HCT116 (cell line): ENCODE results near the gene PGAP3. TPM values are rescaled to one million over a fixed set of nuclear protein-coding genes. Genes with fewer than 3 reads are reported as not detected.

ENCODE experiments used
- ATAC-seq: fragments of 200-7000 bp; cut with Tn5 transposase; 2 replicates; pipeline ENCODE4 v1.9.1; 2020; ENCODE audit warnings: mild to moderate bottlenecking, moderate library complexity
- BruUV-seq: library from RNA; stranded (reverse); fragments of 400-500 nt; replicated peaks from 2 replicates; lab custom pipeline; 2021; lab: Mats Ljungman, UMichigan
- CTCF ChIA-PET: fragments of 300-600 bp; sonication (Branson Sonifier 250); formaldehyde crosslinking; loops from one replicate; lab custom pipeline; 2021; ENCODE audit warnings: antibody characterized with exemption; lab: Charles Lee
- POLR2A ChIA-PET: fragments of 300-600, 350-600 bp; sonication (Branson Sonifier 250); formaldehyde crosslinking; loops from one replicate; lab custom pipeline; 2021; ENCODE audit warnings: antibody characterized with exemption; lab: Charles Lee
- RAD21 ChIA-PET, 2 experiments: fragments of 300-600 bp; sonication (Branson Sonifier 250); formaldehyde crosslinking; loops; one replicate each; lab custom pipeline; 2023; ENCODE audit warnings: low total read pairs in 2 of 2; ENCODE audit not compliant: uncharacterized antibody in 2 of 2, unreplicated experiment in 2 of 2, low non-redundant PET in 1 of 2; lab: Charles Lee
- DNase-seq: peaks from one replicate; pipeline ENCODE4 v3.0.0-alpha.2; 2010; ENCODE audit warnings: low read depth, low spot score
- H2AFZ ChIP-seq: fragments of 200-600 bp; shearing (Covaris generic), sonication (generic); 2 replicates; pipeline ENCODE4 v1.6.1; 2017; ENCODE audit warnings: low read depth, mixed run types, mixed read lengths, antibody characterized with exemption, low read length; ENCODE audit not compliant: poor library complexity, severe bottlenecking
- H3K27ac ChIP-seq: 2 replicates; pipeline ENCODE4 v1.5.1; 2012; ENCODE audit warnings: low read depth, low read length
- H3K27me3 ChIP-seq: fragments of 200-600 bp; sonication (generic); 2 replicates; pipeline ENCODE4 v1.6.1; 2016; ENCODE audit warnings: mixed run types, low read length, mixed read lengths; ENCODE audit not compliant: insufficient read depth
- H3K36me3 ChIP-seq, 2 experiments: fragments of 200-500 bp in 1 of 2; fragments of 200-600 bp in 1 of 2; sonication (Bioruptor generic) in 1 of 2; sonication (generic) in 1 of 2; 2 replicates each; pipeline versions ENCODE4 v1.5.1 to v1.6.1; 2014 to 2016; ENCODE audit warnings: low read length in 2 of 2, inconsistent platforms in 1 of 2, mixed read lengths in 1 of 2, mixed run types in 1 of 2; ENCODE audit not compliant: insufficient read depth in 2 of 2, control insufficient read depth in 1 of 2
- H3K4me1 ChIP-seq, 2 experiments: fragments of 200-600 bp in 1 of 2; sonication (generic) in 1 of 2; 2 replicates each; pipeline versions ENCODE4 v1.5.1 to v1.6.1; 2012 to 2017; ENCODE audit warnings: low read length in 2 of 2, inconsistent platforms in 1 of 2, mild to moderate bottlenecking in 1 of 2, mixed read lengths in 1 of 2, mixed run types in 1 of 2, moderate library complexity in 1 of 2; ENCODE audit not compliant: insufficient read depth in 2 of 2, control insufficient read depth in 1 of 2
- H3K4me2 ChIP-seq: fragments of 200-600 bp; sonication (generic); 2 replicates; pipeline ENCODE4 v1.6.1; 2017; ENCODE audit warnings: mixed run types, low read length, mixed read lengths
- H3K4me3 ChIP-seq, 2 experiments: fragments of 200-600 bp in 1 of 2; sonication (generic) in 1 of 2; replicated peaks in 1 of 2; 2 replicates each; pipeline ENCODE4 v1.5.1; 2011 to 2016; ENCODE audit warnings: low read length in 2 of 2, control low read depth in 1 of 2, low read depth in 1 of 2, mild to moderate bottlenecking in 1 of 2, mixed read lengths in 1 of 2, mixed run types in 1 of 2
- H3K79me2 ChIP-seq: fragments of 200-600 bp; sonication (generic); 2 replicates; pipeline ENCODE4 v1.6.1; 2017; ENCODE audit warnings: mild to moderate bottlenecking, mixed run types, low read length, moderate library complexity, mixed read lengths; ENCODE audit not compliant: insufficient read depth
- H3K9ac ChIP-seq: fragments of 200-600 bp; sonication (generic); 2 replicates; pipeline ENCODE4 v1.6.1; 2016; ENCODE audit warnings: low read length, mixed read lengths
- H3K9me2 ChIP-seq: fragments of 200-600 bp; sonication (generic), shearing (Covaris generic); 2 replicates; pipeline ENCODE4 v1.6.1; 2017; ENCODE audit warnings: mixed run types, mild to moderate bottlenecking, moderate library complexity; ENCODE audit not compliant: insufficient read depth
- H3K9me3 ChIP-seq, 2 experiments: fragments of 200-500 bp in 1 of 2; fragments of 200-600 bp in 1 of 2; sonication (Bioruptor generic) in 1 of 2; sonication (generic) in 1 of 2; 2 replicates each; pipeline ENCODE4 v1.6.1; 2014 to 2017; ENCODE audit warnings: low read length in 2 of 2, mixed read lengths in 2 of 2, inconsistent platforms in 1 of 2, low read depth in 1 of 2, mild to moderate bottlenecking in 1 of 2, mixed run types in 1 of 2, moderate library complexity in 1 of 2; ENCODE audit not compliant: control insufficient read depth in 1 of 2, insufficient read depth in 1 of 2
- H4K20me1 ChIP-seq: fragments of 200-600 bp; sonication (generic), shearing (Covaris generic); 2 replicates; pipeline ENCODE4 v1.6.1; 2017; ENCODE audit warnings: mixed run types, mild to moderate bottlenecking, moderate library complexity; ENCODE audit not compliant: insufficient read depth
- ATF3 ChIP-seq: IDR thresholded peaks from 2 replicates; pipeline ENCODE4 v1.6.1; 2012
- CBX3 ChIP-seq: IDR thresholded peaks from 2 replicates; pipeline ENCODE4 v1.6.1; 2012; ENCODE audit warnings: low read depth
- CTCF ChIP-seq, 3 experiments: fragments of 200-600 bp in 1 of 3; sonication (generic) in 1 of 3; IDR thresholded peaks in 2 of 3; conservative IDR thresholded peaks in 1 of 3; 2 replicates each; pipeline ENCODE4 v1.5.1; 2012 to 2017; ENCODE audit warnings: low read depth in 2 of 3, low read length in 2 of 3, antibody characterized with exemption in 1 of 3, borderline replicate concordance in 1 of 3, control low read depth in 1 of 3, mild to moderate bottlenecking in 1 of 3, mixed read lengths in 1 of 3, mixed run types in 1 of 3, moderate library complexity in 1 of 3; ENCODE audit not compliant: insufficient read depth in 1 of 3
- TCF7L2 ChIP-seq: IDR thresholded peaks from 2 replicates; pipeline ENCODE4 v1.7.0; 2011; ENCODE audit warnings: borderline replicate concordance, inconsistent platforms; ENCODE audit not compliant: insufficient read depth, insufficient read length; ENCODE audit errors: extremely low read depth
- ZFX ChIP-seq: fragments of 450-650 bp; IDR thresholded peaks from 2 replicates; pipeline ENCODE4 v1.6.1; 2017
- intact Hi-C: fragments of 100-400 bp; cut with micrococcal nuclease; formaldehyde crosslinking; loops from 2 replicates; pipeline ENCODE4 v1.10.0; 2022
- total RNA-seq: library from RNA; stranded (reverse); gene quantifications from one replicate; pipeline ENCODE4 v1.2.1, GENCODE V29; 2021; ENCODE audit not compliant: unreplicated experiment

The PGAP3 gene
- total RNA-seq, 1 experiment from 2014 or later: 15.2 TPM

GRCh38 chr17:39667945-39668924 is 19.6 kb downstream of the PGAP3 start, which contains the start of gene PNMT:
PNMT (plus strand) TSS chr17:39668453; CDS start chr17:39668476, 23 bp downstream.
- ATAC-seq (no peak), DNase-seq (no peak)
- TF ChIP-seq ATF3 (no peak), CTCF (IDR thresholded peaks at IDR 0.05 in 2 of 3, conservative IDR thresholded peaks at IDR 0.05 in 1 of 3; ENCODE audit: borderline replicate concordance in 1 of 3, insufficient read depth in 1 of 3, low read depth in 2 of 3, low read length in 2 of 3) (peak in 2 of 3 experiments; percentile 20 to 27; a peak in 3 of 6 replicates), CBX3 (no peak), ZFX (no peak), TCF7L2 (no peak)
- Histone ChIP-seq H3K4me1 (peaks cover 15 to 27% of the 10 kb centered on the region in 2 experiments), H3K79me2 (no peaks in the 10 kb centered on the region), H3K27me3 (no peaks in the 10 kb centered on the region), H3K9me3 (no peaks in the 10 kb centered on the region), H2AFZ (no peak within 1 kb of the TSS), H3K36me3 (no peaks in the 10 kb centered on the region), H3K4me3 (no peak within 1 kb of the TSS), H4K20me1 (no peaks in the 10 kb centered on the region), H3K9me2 (no peaks in the 10 kb centered on the region), H3K4me2 (no peak within 1 kb of the TSS), H3K27ac (no peak within 1 kb of the TSS), H3K9ac (no peak within 1 kb of the TSS)
- RAD21 ChIA-PET: no interaction called here
- BruUV-seq: no TSS peak
- CTCF ChIA-PET: no interaction called here
- POLR2A ChIA-PET: no interaction called here
- intact Hi-C loops: no loop called here
